Stimulated activated CD4-positive, alpha-beta T cell treated with anti-CD3 and anti-CD28 coated beads, Interleukin-1b, Interleukin-23, amount 100 ng/mL, for 24 hours (primary cell): ENCODE results near the gene RAD1.
"Not testable (repeated sequence)": the region's sequence is repeated elsewhere in the genome, so short reads cannot be mapped to it uniquely, and the experiment has no call there.

Experiments
- DNase-seq, 4 experiments: peaks; one replicate each; pipeline ENCODE4 v3.0.0-alpha.2; 2020; ENCODE audit warnings: low read depth in 4 of 4, low spot score in 1 of 4

Gene RAD1

GRCh38 chr5:34915139-34915855 lies at the start of gene RAD1, which contains the start of gene BRIX1:
RAD1 (minus strand) TSS chr5:34915504; CDS start chr5:34914892, 612 bp downstream.
BRIX1 (plus strand) TSS chr5:34915711; CDS start chr5:34915739, 28 bp downstream.
- peak; percentile 80 to 92 (median 86) for DNase-seq

- no peak for DNase-seq
These were observed 44.0 kb upstream of the RAD1 start for GRCh38 chr5:34959323-34959722.

- DNase-seq, result no peak
These were observed 42.8 kb upstream of the RAD1 start for GRCh38 chr5:34957857-34958690.

GRCh38 chr5:34957321-34957720 lies 42.0 kb upstream of the RAD1 start:
- DNase-seq, result no peak

- no peak for DNase-seq
These were observed 29.2 kb upstream of the RAD1 start for GRCh38 chr5:34944460-34945047.

- no peak for DNase-seq
These were observed 28.7 kb upstream of the RAD1 start for GRCh38 chr5:34944044-34944443.

GRCh38 chr5:34941936-34942335 lies 26.6 kb upstream of the RAD1 start:
- no peak for DNase-seq

GRCh38 chr5:34932947-34933346 lies 17.6 kb upstream of the RAD1 start:
- DNase-seq, result no peak

GRCh38 chr5:34930870-34931269 lies 15.6 kb upstream of the RAD1 start:
- DNase-seq, result no peak

GRCh38 chr5:34930462-34930844 lies 15.1 kb upstream of the RAD1 start:
- no peak for DNase-seq

- DNase-seq, result peak; percentile 40 to 71 (median 56)
These were observed 14.6 kb upstream of the RAD1 start for GRCh38 chr5:34929720-34930461.

GRCh38 chr5:34929134-34929719 lies 13.9 kb upstream of the RAD1 start, which contains the start of gene DNAJC21:
DNAJC21 (plus strand) TSS chr5:34929559; CDS start chr5:34929820, 261 bp downstream.
- DNase-seq, result peak; percentile 95 to 97 (median 96)

- no peak for DNase-seq
These were observed 13.0 kb upstream of the RAD1 start for GRCh38 chr5:34928267-34928666.

- no peak for DNase-seq
These were observed 12.5 kb upstream of the RAD1 start for GRCh38 chr5:34927785-34928184.

GRCh38 chr5:34926318-34926888 lies 11.1 kb upstream of the RAD1 start:
- no peak for DNase-seq

- no peak for DNase-seq
These were observed 9.1 kb upstream of the RAD1 start for GRCh38 chr5:34924462-34924765.

- peak in 1 of 4 experiments; percentile 16 for DNase-seq
These were observed 8.6 kb upstream of the RAD1 start for GRCh38 chr5:34923694-34924461.

- DNase-seq, result not testable (repeated sequence)
These were observed 8.0 kb upstream of the RAD1 start for GRCh38 chr5:34923256-34923655.

- DNase-seq, result no peak
These were observed 3.8 kb upstream of the RAD1 start for GRCh38 chr5:34919077-34919476.

GRCh38 chr5:34918025-34918424 lies 2.7 kb upstream of the RAD1 start:
- DNase-seq, result no peak
